ENCODE results near the gene UTS2R. TPM values are rescaled to one million over a fixed set of nuclear protein-coding genes. Genes with fewer than 3 reads are reported as not detected.

Gene UTS2R
- polyA plus RNA-seq, 1 donor from 2014 or later, result not detected

GRCh38 chr17:82355770-82356427 is 15.7 kb upstream of the UTS2R start:
- no peaks in the 10 kb centered on the region for H3K9me2 ChIP-seq (ENCODE audit: insufficient read depth, low read length)
- no peak overlapping the region for H3K4me3 ChIP-seq (ENCODE audit: low read length)
- H3K27me3 ChIP-seq (ENCODE audit: insufficient read depth, low read depth, low read length), result peaks cover 7% of the 10 kb centered on the region
- H3K4me2 ChIP-seq (ENCODE audit: low read length), result no peak overlapping the region
- H4K20me1 ChIP-seq (ENCODE audit: insufficient read depth), result no peaks in the 10 kb centered on the region
- no peak for TF ChIP-seq EZH2 (IDR thresholded peaks at IDR 0.05; ENCODE audit: borderline replicate concordance, insufficient read depth, low read length, poor library complexity, severe bottlenecking)
- no peak for TF ChIP-seq TAF1 (IDR thresholded peaks at IDR 0.05; ENCODE audit: low read depth)
- TF ChIP-seq POLR2AphosphoS5 (IDR thresholded peaks at IDR 0.05), result no peak
- TF ChIP-seq RAD21 (conservative IDR thresholded peaks at IDR 0.05), result no peak
- no peak for TF ChIP-seq SMC3 (conservative IDR thresholded peaks at IDR 0.05; ENCODE audit: poor library complexity)
- no peak for TF ChIP-seq REST (IDR thresholded peaks at IDR 0.05; ENCODE audit: borderline replicate concordance)
- no peak for TF ChIP-seq MXI1 (conservative IDR thresholded peaks at IDR 0.05; ENCODE audit: poor library complexity, severe bottlenecking)
- no peak for TF ChIP-seq CTCF (IDR thresholded peaks at IDR 0.05; ENCODE audit: poor library complexity, severe bottlenecking)
- no peak for TF ChIP-seq EP300 (conservative IDR thresholded peaks at IDR 0.05; ENCODE audit: poor library complexity, severe bottlenecking)
- no peak overlapping the region for H2AFZ ChIP-seq (ENCODE audit: low read depth, low read length)
- H3K27ac ChIP-seq (ENCODE audit: low read length), result no peak overlapping the region
- H3F3A ChIP-seq (ENCODE audit: insufficient read depth, low read length, poor library complexity, severe bottlenecking), result no peaks in the 10 kb centered on the region
- H3K9me3 ChIP-seq (ENCODE audit: low read length), result no peaks in the 10 kb centered on the region
- H3K79me2 ChIP-seq (replicated peaks; ENCODE audit: insufficient read depth, low read length), result no peaks in the 10 kb centered on the region
- H3K9ac ChIP-seq (ENCODE audit: low read length), result no peak overlapping the region
- no peaks in the 10 kb centered on the region for H3K36me3 ChIP-seq (ENCODE audit: insufficient read depth, low read length)

GRCh38 chr17:82356845-82357355 is 14.7 kb upstream of the UTS2R start:
- no peak overlapping the region for H3K4me3 ChIP-seq (ENCODE audit: low read length)
- no peaks in the 10 kb centered on the region for H3K9me3 ChIP-seq (ENCODE audit: low read length)
- no peak overlapping the region for H2AFZ ChIP-seq (ENCODE audit: low read depth, low read length)
- H3K9me2 ChIP-seq (ENCODE audit: insufficient read depth, low read length), result no peaks in the 10 kb centered on the region
- H4K20me1 ChIP-seq (ENCODE audit: insufficient read depth), result no peaks in the 10 kb centered on the region
- no peak overlapping the region for H3K9ac ChIP-seq (ENCODE audit: low read length)
- TF ChIP-seq EZH2 (IDR thresholded peaks at IDR 0.05; ENCODE audit: borderline replicate concordance, insufficient read depth, low read length, poor library complexity, severe bottlenecking), result no peak
- TF ChIP-seq SMC3 (conservative IDR thresholded peaks at IDR 0.05; ENCODE audit: poor library complexity), result no peak
- no peak for TF ChIP-seq POLR2AphosphoS5 (IDR thresholded peaks at IDR 0.05)
- TF ChIP-seq RAD21 (conservative IDR thresholded peaks at IDR 0.05), result no peak
- no peak for TF ChIP-seq TAF1 (IDR thresholded peaks at IDR 0.05; ENCODE audit: low read depth)
- TF ChIP-seq EP300 (conservative IDR thresholded peaks at IDR 0.05; ENCODE audit: poor library complexity, severe bottlenecking), result no peak
- no peak for TF ChIP-seq MXI1 (conservative IDR thresholded peaks at IDR 0.05; ENCODE audit: poor library complexity, severe bottlenecking)
- no peaks in the 10 kb centered on the region for H3K36me3 ChIP-seq (ENCODE audit: insufficient read depth, low read length)
- H3F3A ChIP-seq (ENCODE audit: insufficient read depth, low read length, poor library complexity, severe bottlenecking), result no peaks in the 10 kb centered on the region
- peaks cover 7% of the 10 kb centered on the region for H3K27me3 ChIP-seq (ENCODE audit: insufficient read depth, low read depth, low read length)
- H3K4me2 ChIP-seq (ENCODE audit: low read length), result no peak overlapping the region
- H3K27ac ChIP-seq (ENCODE audit: low read length), result no peak overlapping the region
- H3K79me2 ChIP-seq (replicated peaks; ENCODE audit: insufficient read depth, low read length), result no peaks in the 10 kb centered on the region
